Testis (tissue), 2 donors: ENCODE measurements around the gene OPN1MW3.
"Not testable (repeated sequence)": the region's sequence is repeated elsewhere in the genome, so short reads cannot be mapped to it uniquely, and the experiment has no call there.

Source experiments
- POLR2A ChIP-seq: fragments of 450-650 bp; IDR thresholded peaks from one replicate; pipeline ENCODE4 v1.6.1; 2017; ENCODE audit warnings: antibody characterized with exemption, mild to moderate bottlenecking, moderate library complexity
- TF ChIP-seq, protein P1 (sequence below), 3 experiments: fragments of 450-650 bp in 2 of 3; fragments of 200-600 bp in 1 of 3; sonication (generic) in 1 of 3; IDR thresholded peaks; one replicate each; pipeline ENCODE4 v1.5.1; 2016 to 2019; ENCODE audit warnings: antibody characterized with exemption in 3 of 3, mild to moderate bottlenecking in 2 of 3, moderate library complexity in 1 of 3

DNA sequence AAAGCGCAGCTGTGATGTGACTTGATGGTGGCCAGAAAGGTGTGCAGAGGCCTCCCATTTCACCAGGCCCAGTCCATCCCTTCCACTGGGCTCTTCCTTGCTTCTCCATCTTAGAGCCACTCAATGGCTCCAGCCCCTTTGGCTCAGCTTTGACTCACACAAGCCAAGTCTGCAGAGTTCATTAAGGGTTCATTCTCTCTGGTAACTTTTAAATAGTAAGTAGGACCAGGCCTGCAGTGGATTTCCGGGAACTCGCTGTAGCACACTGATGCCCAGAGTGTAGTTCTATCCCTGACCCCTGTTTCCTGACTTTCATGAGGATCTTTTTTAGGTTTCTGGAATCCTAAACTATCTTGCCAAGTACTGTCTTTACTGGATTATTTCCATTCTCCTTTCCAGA is 25.9 kb upstream of the OPN1MW3 start:
- TF ChIP-seq, protein P1, sequence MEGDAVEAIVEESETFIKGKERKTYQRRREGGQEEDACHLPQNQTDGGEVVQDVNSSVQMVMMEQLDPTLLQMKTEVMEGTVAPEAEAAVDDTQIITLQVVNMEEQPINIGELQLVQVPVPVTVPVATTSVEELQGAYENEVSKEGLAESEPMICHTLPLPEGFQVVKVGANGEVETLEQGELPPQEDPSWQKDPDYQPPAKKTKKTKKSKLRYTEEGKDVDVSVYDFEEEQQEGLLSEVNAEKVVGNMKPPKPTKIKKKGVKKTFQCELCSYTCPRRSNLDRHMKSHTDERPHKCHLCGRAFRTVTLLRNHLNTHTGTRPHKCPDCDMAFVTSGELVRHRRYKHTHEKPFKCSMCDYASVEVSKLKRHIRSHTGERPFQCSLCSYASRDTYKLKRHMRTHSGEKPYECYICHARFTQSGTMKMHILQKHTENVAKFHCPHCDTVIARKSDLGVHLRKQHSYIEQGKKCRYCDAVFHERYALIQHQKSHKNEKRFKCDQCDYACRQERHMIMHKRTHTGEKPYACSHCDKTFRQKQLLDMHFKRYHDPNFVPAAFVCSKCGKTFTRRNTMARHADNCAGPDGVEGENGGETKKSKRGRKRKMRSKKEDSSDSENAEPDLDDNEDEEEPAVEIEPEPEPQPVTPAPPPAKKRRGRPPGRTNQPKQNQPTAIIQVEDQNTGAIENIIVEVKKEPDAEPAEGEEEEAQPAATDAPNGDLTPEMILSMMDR (IDR thresholded peaks at IDR 0.05) = not testable (repeated sequence)
- TF ChIP-seq POLR2A = not testable (repeated sequence)
